ENCODE data around the gene CDCP1.
A peak's percentile ranks its signal among the peaks of the same experiment; 100 is the strongest.
"Not testable (repeated sequence)": the region's sequence is repeated elsewhere in the genome, so short reads cannot be mapped to it uniquely, and the experiment has no call there.

CDCP1 gene

GRCh38 chr3:45097296-45097883 lies 48.8 kb downstream of the CDCP1 start:
- no peak overlapping the region for H3K4me3 ChIP-seq

GRCh38 chr3:45095916-45096526 lies 50.2 kb downstream of the CDCP1 start:
- Histone ChIP-seq H3K4me3 (no peak overlapping the region), H3K27ac (no peak overlapping the region)

More at GRCh38 chr3:45097296-45097883, 48.8 kb downstream of the CDCP1 start:
- H3K27ac ChIP-seq, result no peak overlapping the region

GRCh38 chr3:45093176-45093575 lies 53.0 kb downstream of the CDCP1 start:
- Histone ChIP-seq H3K27ac (no peak overlapping the region), H3K4me3 (no peak overlapping the region)

- Histone ChIP-seq H3K27ac (peak overlapping the region in 1 of 21 experiments; percentile 39), H3K4me3 (no peak overlapping the region)
Observed at GRCh38 chr3:45092132-45093031, 53.8 kb downstream of the CDCP1 start.

- no peak overlapping the region for H3K27ac ChIP-seq
Observed at GRCh38 chr3:45090855-45091254, 55.3 kb downstream of the CDCP1 start.

GRCh38 chr3:45088543-45089358 lies 57.4 kb downstream of the CDCP1 start:
- no peak overlapping the region for H3K4me3 ChIP-seq
- peak overlapping the region in 3 of 21 experiments; percentile 5 to 45 (median 6) for H3K27ac ChIP-seq

More at GRCh38 chr3:45090855-45091254, 55.3 kb downstream of the CDCP1 start:
- H3K4me3 ChIP-seq, result no peak overlapping the region

GRCh38 chr3:45087155-45087554 lies 59.0 kb downstream of the CDCP1 start:
- H3K4me3 ChIP-seq, result no peak overlapping the region
- no peak overlapping the region for H3K27ac ChIP-seq

GRCh38 chr3:45084820-45085816 lies 61.1 kb downstream of the CDCP1 start:
- H3K27ac ChIP-seq, result no peak overlapping the region
- H3K4me3 ChIP-seq, result no peak overlapping the region

GRCh38 chr3:45084361-45084760 lies 61.8 kb downstream of the CDCP1 start:
- H3K27ac ChIP-seq, result no peak overlapping the region
- H3K4me3 ChIP-seq, result no peak overlapping the region

- Histone ChIP-seq H3K27ac (peak overlapping the region in 1 of 21 experiments; percentile 23), H3K4me3 (no peak overlapping the region)
Observed at GRCh38 chr3:45083023-45083422, 63.2 kb downstream of the CDCP1 start.

GRCh38 chr3:45082142-45082538 lies 64.0 kb downstream of the CDCP1 start:
- Histone ChIP-seq H3K4me3 (no peak overlapping the region), H3K27ac (no peak overlapping the region)

- Histone ChIP-seq H3K4me3 (no peak overlapping the region), H3K27ac (no peak overlapping the region)
Observed at GRCh38 chr3:45081506-45082141, 64.6 kb downstream of the CDCP1 start.

GRCh38 chr3:45080824-45081223 lies 65.4 kb downstream of the CDCP1 start:
- Histone ChIP-seq H3K4me3 (no peak overlapping the region), H3K27ac (no peak overlapping the region)

- no peak overlapping the region for H3K27ac ChIP-seq
- H3K4me3 ChIP-seq, result no peak overlapping the region
Observed at GRCh38 chr3:45079715-45080114, 66.5 kb downstream of the CDCP1 start.

- H3K4me3 ChIP-seq, result no peak overlapping the region
- no peak overlapping the region for H3K27ac ChIP-seq
Observed at GRCh38 chr3:45078910-45079522, 67.2 kb downstream of the CDCP1 start.

- not testable (repeated sequence) for H3K27ac ChIP-seq, H3K4me3 ChIP-seq
Observed at GRCh38 chr3:45078256-45078655, 67.9 kb downstream of the CDCP1 start.

GRCh38 chr3:45075821-45076625 lies 70.2 kb downstream of the CDCP1 start:
- no peak overlapping the region for H3K4me3 ChIP-seq
- peak overlapping the region in 6 of 21 experiments; percentile 0 to 55 (median 29) for H3K27ac ChIP-seq
